ENCODE measurements around the gene SATB2. TPM values are rescaled to one million over a fixed set of nuclear protein-coding genes. Genes with fewer than 3 reads are reported as not detected.

The SATB2 gene
- total RNA-seq, 6 experiments from 2014 or later: 3.3 to 8.5 (median 6.0) TPM

DNA sequence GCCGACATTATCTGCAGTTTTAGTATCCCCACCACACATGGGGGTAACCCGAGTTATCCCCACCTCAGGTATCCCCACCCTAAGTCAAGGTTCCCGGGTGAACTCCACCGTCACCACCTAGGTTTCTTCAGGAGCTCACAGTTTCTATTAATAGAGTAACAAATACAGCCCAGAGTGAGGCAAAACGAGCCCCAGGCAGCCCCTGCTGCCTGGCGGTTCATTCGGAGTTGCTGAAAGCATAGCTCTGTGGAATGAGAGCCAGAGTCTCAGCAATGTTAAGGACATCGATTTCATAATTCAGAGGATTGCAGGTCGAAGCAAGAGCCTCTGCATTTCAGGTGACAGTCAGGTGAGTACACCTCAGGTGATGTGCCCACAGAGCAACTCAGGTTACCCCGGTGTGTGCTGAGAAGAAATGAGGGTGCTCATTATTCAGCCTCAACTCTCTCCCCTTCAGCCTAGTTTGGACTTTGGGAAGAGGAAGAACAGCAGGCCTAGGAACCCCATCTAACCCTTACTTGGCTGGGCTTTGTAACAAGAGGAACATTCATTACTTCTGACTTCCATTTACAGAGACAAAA is 10.7 kb downstream of the SATB2 start:
- intact Hi-C loops (cut with DNase I): no loop called here
- ATAC-seq (no peak), DNase-seq (no peak)
- no peaks in the 10 kb centered on the region for H3K9me3 ChIP-seq
- 76% methylated on average over 7 of the region's 10 CpGs for WGBS (ENCODE audit: insufficient coverage, low coverage, low lambda C conversion rate, missing lambda C conversion rate)
- H3K4me3 ChIP-seq: no peak overlapping the region
- H3K27me3 ChIP-seq: no peaks in the 10 kb centered on the region
- no peak overlapping the region for H3K27ac ChIP-seq
- no peak for TF ChIP-seq POLR2A (IDR thresholded peaks at IDR 0.05)
- H3K36me3 ChIP-seq: no peaks in the 10 kb centered on the region
- H3K4me1 ChIP-seq: no peaks in the 10 kb centered on the region

DNA sequence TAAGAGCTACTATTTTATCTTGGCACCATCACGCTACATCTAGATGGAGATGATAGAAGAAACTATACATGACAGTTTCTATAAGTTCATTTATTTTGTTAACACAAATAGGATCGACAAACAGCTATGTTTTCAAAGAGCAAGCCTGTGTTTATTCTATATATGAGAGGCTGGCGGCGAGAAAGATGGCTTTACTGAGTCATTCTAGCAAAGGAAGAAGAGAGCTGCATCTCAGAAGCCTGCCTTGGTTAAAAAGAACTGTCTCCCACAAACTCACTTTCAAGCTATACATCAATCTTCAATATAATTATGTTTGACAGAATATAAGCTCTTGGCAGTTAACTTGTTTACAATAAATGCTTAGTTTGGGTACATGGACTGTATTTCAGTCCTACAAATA is 13.0 kb downstream of the SATB2 start:
- H3K27ac ChIP-seq: no peak overlapping the region
- intact Hi-C loops (cut with DNase I): no loop called here
- DNase-seq (no peak), ATAC-seq (no peak)
- H3K4me1 ChIP-seq: peaks cover 0 to 6% (median 0%) of the 10 kb centered on the region in 4 donors
- H3K9me3 ChIP-seq: no peaks in the 10 kb centered on the region
- no peaks in the 10 kb centered on the region for H3K27me3 ChIP-seq
- H3K4me3 ChIP-seq: no peak overlapping the region
- H3K36me3 ChIP-seq: no peaks in the 10 kb centered on the region
- 84% methylated on average over 4 of the region's 4 CpGs for WGBS (ENCODE audit: insufficient coverage, low coverage, low lambda C conversion rate, missing lambda C conversion rate)
- no peak for TF ChIP-seq POLR2A (IDR thresholded peaks at IDR 0.05)
- TF ChIP-seq, protein P1, sequence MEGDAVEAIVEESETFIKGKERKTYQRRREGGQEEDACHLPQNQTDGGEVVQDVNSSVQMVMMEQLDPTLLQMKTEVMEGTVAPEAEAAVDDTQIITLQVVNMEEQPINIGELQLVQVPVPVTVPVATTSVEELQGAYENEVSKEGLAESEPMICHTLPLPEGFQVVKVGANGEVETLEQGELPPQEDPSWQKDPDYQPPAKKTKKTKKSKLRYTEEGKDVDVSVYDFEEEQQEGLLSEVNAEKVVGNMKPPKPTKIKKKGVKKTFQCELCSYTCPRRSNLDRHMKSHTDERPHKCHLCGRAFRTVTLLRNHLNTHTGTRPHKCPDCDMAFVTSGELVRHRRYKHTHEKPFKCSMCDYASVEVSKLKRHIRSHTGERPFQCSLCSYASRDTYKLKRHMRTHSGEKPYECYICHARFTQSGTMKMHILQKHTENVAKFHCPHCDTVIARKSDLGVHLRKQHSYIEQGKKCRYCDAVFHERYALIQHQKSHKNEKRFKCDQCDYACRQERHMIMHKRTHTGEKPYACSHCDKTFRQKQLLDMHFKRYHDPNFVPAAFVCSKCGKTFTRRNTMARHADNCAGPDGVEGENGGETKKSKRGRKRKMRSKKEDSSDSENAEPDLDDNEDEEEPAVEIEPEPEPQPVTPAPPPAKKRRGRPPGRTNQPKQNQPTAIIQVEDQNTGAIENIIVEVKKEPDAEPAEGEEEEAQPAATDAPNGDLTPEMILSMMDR (IDR thresholded peaks at IDR 0.05): no peak

DNA sequence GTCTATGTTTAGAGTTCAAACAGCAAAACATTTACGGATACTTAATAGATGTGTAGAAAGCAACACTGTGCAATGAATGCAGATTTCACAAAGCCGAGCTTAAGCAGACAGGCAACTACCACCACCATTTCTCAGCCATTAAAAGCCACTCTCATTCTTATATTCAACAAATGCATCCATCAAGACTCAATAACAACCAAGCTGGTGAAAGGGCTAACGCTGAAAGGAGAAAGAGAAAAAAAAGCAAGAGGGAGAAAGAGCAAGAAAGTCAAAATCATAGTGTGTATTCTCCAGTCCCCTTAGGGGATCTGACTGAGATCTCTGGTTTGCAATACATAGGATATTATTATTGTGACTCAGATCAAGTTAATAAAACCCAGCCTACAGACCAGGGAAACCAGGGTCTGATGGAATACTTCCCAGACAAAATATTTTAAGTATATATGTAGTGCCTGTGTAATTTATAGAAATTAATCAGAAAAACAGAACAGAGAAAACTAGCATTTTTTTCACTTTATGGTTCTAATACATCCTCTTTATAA is 14.1 kb downstream of the SATB2 start:
- Histone ChIP-seq H3K36me3 (no peaks in the 10 kb centered on the region), H3K27ac (no peak overlapping the region), H3K27me3 (no peaks in the 10 kb centered on the region), H3K4me3 (no peak overlapping the region), H3K4me1 (peaks cover 0 to 6% (median 0%) of the 10 kb centered on the region in 4 donors), H3K9me3 (no peaks in the 10 kb centered on the region)
- 74% methylated on average over 3 of the region's 3 CpGs for WGBS (ENCODE audit: insufficient coverage, low coverage, low lambda C conversion rate, missing lambda C conversion rate)
- TF ChIP-seq, protein P1 (IDR thresholded peaks at IDR 0.05): no peak
- no peak for TF ChIP-seq POLR2A (IDR thresholded peaks at IDR 0.05)
- intact Hi-C loops (cut with DNase I): no loop called here
- DNase-seq (no peak), ATAC-seq (no peak)

DNA sequence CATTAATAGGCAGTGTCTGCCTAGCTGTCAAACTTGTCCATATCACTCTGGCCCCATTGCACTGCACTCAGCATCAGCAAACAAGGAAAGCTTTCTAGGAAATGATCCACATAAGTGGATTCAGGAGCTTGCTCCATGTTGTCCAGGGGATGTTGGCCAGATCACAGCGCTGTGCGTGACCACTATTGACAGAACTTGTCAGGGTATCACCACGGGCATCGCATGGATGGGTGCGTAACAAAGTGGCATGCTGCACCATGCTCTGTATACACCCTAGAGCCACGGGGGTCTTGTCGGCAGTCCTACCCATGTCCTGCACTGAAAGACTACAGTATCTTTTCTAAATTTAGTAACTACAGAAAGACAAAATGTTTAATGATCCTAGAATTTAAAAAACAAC is 15.6 kb downstream of the SATB2 start:
- no peak overlapping the region for H3K27ac ChIP-seq
- H3K27me3 ChIP-seq: no peaks in the 10 kb centered on the region
- TF ChIP-seq, protein P1 (IDR thresholded peaks at IDR 0.05): no peak
- TF ChIP-seq POLR2A (IDR thresholded peaks at IDR 0.05): no peak
- no CpG with 5 or more reads among the region's 7 CpGs for WGBS (ENCODE audit: insufficient coverage, low coverage, low lambda C conversion rate, missing lambda C conversion rate)
- no peaks in the 10 kb centered on the region for H3K36me3 ChIP-seq
- ATAC-seq: no peak
- H3K4me1 ChIP-seq: peaks cover 0 to 6% (median 0%) of the 10 kb centered on the region in 4 donors
- no peak for DNase-seq
- no peak overlapping the region for H3K4me3 ChIP-seq
- intact Hi-C loops (cut with DNase I): no loop called here
- H3K9me3 ChIP-seq: no peaks in the 10 kb centered on the region

DNA sequence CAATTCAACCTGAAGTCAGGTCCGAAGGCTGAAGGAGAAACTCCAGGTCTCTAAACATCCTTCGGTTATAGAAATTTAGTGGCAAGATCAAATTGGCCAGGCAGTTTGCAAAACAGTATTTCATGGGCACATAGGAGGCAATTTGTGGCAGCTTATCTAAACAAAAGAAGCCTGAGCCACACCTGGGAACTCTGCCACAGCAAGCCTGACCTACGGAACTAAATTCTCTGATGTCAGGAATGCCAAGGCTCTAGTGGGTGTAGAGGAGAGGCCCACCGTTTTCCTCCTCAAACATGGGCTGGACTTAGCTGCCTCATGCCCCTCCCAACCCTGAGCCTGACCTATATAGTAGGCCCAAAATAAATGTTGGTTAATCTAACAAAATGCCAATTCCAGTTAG is 16.0 kb downstream of the SATB2 start:
- TF ChIP-seq POLR2A (IDR thresholded peaks at IDR 0.05): no peak
- TF ChIP-seq, protein P1 (IDR thresholded peaks at IDR 0.05): no peak
- intact Hi-C loops (cut with DNase I): no loop called here
- 61% methylated on average over 2 of the region's 4 CpGs for WGBS (ENCODE audit: insufficient coverage, low coverage, low lambda C conversion rate, missing lambda C conversion rate)
- ATAC-seq: peak; percentile 65 to 88 (median 76)
- H3K4me1 ChIP-seq: peaks cover 0 to 6% (median 0%) of the 10 kb centered on the region in 4 donors
- H3K27ac ChIP-seq: no peak overlapping the region
- no peak overlapping the region for H3K4me3 ChIP-seq
- no peaks in the 10 kb centered on the region for H3K9me3 ChIP-seq
- no peaks in the 10 kb centered on the region for H3K27me3 ChIP-seq
- DNase-seq: peak in 2 of 3 donors; percentile 41 to 59
- H3K36me3 ChIP-seq: no peaks in the 10 kb centered on the region

Measured in right lobe of liver (tissue), 6 donors.